IPS DF 4.7 (cell line): Measurements from ENCODE around the gene MCF2L.
"Not testable (repeated sequence)": the region's sequence is repeated elsewhere in the genome, so short reads cannot be mapped to it uniquely, and the experiment has no call there.

Source experiments
- DNase-seq: peaks from one replicate; pipeline ENCODE4 v3.0.0-alpha.2; 2013; ENCODE audit warnings: low spot score; ENCODE audit errors: extremely low read depth

The MCF2L gene

DNA sequence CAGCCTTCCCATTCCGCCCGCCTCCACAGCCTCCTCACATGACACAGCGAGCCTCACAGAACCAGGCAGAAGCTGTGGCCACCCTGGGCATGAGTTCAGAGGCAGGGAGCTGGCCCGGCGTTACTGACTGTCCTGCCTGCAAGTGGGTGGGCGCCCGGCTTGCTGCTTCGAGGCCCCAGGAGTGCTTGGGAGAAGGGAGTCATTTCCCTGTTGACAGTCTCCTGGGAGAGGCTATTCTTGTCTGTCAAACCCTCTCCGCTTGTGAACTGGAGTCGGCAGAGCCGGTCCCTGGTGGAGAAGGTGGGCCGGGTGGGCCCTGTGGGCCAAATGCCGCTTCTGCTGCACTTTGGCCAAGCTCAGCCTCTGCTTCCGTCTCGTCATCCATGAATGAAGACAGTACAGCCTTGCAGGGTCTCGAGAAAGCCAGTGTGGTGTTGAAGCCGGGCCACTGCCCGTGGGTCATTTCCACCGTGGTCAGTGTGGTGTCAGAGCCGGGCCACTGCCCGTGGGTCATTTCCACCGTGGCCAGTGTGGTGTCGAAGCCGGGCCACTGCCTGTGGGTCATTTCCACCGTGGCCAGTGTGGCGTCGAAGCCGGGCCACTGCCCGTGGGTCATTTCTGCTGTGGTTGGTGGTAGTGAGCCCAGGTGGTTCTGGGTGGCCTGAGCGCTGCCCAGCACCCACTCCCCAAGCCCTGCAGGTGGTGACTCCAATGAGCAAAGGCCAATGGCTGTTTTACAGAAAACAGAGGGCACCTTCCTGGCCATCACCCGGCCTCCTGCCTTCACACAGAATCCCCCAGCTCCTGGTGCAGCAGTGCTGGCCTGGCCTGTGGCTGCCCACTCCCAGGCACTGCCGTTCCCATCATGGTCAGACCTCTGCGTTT lies 123.1 kb downstream of the MCF2L start:
- DNase-seq: no peak

DNA sequence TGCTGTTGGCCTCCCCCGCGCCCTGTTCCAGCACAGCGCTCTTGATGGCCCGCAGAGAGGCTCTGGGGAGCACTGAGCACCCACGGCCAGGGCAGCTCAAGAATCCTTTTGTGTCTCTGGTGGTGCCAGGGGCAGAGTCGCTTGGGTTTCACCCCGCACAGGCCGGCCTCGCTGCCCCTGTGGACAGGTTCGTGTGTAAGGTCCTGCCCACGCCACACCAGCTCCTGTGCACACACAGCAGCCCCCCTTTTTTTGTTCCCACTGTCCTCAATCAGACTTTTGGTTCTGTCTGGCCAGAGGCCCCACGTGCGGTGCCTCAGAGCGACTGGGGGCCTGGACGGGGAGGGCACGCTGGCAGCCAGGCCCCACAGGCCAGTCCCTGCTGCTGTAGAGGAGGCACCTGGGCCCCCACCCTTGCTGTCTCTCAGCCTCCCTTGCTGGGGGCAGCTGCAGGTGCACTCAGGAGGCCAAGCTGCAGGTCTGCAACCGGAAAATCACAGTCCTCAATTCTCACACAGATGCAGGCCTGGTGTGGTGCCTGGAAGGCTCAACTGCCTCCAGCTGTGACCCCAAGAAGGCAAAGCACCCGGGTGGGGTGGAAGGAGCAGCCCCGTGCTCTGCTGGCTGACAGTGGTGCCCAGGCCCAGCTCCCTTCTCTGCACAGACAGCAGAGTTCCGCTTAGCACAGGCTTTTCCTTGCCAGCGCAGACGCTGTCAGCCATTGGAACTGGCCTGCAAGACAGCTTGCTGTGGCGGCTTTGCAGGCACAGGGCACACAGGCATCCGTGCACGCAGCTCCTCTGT lies 124.0 kb downstream of the MCF2L start:
- DNase-seq: no peak

DNA sequence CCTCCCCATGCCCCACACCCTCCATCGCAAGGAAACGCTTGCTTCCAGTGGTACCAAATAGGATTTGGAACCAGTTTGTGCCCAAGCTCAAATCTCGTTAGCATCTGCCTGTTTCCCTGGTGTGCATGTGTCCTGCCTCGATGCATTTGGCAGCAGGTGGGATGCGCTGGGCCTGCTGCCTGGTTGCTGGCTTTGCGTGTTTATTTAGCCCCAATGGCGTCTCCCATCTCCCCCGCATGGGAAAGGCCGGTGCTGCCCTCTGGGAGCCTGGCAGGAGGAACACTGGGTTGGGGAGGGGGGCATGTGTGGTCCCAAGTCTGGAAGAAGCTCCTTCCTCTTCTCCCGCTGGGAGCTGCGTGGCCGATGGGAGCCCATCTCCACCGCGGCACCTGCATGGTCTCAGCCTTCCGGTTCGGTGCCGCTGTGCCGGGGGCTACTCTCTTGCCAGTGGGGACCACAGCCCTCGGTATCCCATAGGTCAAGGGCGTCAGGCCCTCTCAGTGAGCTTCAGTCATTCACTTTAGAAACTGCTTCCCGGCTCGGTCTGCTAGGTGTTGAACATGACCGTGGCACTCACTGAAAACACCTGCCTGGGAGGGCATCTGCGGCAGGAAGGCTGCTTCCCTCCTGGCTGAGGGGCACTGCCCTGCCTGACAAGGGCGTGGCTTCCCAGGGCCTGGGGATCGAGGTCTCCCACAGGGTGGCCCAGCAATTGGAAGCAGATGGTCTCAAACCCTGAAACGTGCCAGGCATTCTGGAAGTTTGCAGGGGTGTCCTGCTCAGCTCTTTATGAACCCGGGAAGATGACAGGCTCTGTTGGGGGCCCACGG lies 124.8 kb downstream of the MCF2L start:
- no peak for DNase-seq

DNA sequence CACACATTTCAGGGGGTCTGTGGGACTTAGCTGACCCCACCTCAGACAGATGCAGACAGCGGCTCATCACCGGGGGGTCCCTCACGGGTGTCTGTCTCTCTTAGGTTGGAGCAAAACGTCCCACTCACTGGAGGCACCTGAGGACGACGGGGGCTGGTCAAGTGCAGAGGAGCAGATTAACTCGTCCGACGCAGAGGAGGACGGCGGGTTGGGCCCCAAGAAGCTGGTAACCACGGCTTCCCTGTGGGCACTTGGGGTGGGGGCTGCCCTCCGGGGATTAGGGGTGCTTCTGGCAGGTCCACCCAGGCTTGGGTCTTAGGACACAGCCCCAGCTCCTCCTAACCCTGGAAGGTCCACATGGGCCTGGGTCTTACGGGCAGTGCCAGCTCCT lies 125.4 kb downstream of the MCF2L start:
- DNase-seq: no peak

DNA sequence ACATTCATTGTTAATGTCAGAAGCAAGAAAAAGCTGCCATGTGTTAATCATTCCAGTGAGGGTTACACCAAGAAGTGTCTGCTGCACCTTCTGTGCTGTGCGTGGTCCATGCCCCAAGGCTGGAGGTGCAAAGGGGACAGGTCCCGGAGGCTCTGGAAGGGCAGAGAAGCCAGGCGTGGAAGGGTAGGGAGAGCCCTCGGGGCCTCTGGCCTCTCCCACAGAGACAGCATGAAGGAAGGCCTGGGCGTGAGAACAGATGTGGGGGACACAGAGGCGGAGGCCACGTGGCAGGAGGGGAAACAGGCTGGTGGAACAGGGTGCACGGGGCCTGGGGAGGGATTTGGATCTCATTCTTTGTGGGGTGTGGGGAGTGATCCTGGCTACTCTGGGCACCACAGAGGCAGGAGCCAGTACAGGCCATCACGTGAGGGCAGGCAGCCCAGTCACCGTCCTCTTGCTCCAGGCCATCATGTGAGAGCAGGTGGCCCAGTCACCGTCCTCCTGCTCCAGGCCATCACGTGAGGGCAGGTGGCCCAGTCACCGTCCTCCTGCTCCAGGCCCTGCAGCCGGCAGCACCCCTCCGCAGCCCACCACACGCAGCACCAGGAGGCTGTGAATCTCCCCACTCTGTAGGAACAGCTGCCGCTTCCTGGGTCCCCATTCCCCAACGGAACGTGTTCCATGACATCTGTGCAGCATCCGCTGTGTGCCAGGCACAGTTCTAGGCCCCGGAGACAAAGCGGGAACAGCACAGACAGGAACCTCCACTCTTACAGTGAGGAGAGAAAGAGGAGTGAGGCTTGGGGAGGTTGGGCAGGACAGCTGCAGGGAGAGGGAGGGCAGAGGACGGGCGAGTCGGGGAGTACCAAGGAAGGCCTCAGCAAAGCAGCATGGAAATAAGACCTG lies 126.4 kb downstream of the MCF2L start:
- DNase-seq: no peak

DNA sequence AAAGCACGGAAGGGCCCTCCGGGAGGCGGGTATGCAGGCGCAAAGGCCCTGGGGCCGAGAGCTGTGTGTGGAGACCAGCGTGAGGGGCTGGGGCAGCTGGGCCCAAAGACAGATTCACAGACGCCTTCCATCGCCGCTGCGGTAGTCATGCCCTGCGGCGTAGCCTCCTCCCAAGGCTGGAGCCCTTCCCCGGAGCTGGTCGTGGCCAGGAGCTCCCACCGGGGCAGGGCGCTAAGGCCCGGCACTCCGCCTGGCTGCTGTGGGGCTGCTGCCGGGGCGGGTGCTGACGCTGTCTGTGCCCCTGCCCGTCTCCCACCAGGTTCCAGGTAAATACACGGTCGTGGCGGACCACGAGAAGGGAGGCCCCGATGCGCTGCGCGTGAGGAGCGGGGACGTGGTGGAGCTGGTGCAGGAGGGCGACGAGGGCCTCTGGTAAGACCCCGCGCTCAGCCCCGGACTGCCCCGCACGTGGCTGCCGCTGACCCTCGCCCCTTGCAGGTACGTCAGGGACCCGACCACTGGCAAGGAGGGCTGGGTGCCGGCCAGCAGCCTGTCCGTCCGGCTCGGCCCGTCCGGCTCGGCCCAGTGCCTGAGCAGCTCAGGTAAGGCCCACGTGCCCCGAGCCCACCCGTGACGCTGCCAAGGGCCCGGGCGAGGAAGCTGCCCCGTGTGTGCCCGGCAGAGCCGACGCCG lies 127.2 kb downstream of the MCF2L start:
- no peak for DNase-seq

DNA sequence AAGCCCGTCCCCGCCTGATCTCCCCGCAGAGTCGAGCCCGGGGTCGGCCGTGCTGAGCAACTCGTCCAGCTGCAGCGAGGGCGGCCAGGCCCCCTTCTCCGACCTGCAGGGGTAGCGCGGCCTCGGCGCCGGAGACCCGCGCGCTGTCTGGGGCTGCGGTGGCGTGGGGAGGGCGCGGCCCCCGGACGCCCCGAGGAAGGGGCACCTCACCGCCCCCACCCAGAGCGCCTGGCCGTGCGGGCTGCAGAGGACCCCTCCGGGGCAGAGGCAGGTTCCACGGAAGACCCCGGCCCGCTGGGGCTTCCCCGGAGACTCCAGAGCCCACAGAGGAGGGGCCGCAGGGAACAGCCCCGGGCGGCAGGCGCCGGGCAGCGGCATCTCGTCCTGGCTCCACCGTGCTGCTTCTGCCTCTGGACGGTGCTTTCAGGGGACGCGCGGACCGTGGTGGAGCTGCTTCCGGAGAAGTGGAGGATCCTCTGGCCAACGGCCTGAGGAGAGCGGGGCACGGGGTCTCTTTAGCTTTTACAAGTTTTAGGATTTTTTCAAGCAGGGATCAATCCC lies 127.8 kb downstream of the MCF2L start:
- no peak for DNase-seq

DNA sequence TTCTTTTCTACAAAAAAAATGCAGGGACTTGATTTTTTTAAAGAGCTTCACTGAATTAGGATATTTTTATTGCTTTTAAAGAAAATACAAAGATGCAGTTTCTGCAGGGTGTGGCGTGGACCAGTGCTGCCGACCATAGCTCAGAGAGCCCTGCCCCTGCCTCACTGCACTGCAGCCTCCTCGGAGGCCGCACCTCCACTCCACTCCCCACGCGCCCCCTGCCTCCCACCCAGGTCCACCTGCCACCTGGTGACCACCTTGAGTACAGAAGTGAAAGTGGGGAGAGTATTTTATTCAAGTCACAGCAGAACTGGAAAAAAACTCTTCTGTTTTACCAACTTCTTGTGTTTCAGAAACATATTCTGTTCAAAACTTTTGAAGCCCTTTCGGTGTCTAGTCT lies 128.6 kb downstream of the MCF2L start:
- no peak for DNase-seq

DNA sequence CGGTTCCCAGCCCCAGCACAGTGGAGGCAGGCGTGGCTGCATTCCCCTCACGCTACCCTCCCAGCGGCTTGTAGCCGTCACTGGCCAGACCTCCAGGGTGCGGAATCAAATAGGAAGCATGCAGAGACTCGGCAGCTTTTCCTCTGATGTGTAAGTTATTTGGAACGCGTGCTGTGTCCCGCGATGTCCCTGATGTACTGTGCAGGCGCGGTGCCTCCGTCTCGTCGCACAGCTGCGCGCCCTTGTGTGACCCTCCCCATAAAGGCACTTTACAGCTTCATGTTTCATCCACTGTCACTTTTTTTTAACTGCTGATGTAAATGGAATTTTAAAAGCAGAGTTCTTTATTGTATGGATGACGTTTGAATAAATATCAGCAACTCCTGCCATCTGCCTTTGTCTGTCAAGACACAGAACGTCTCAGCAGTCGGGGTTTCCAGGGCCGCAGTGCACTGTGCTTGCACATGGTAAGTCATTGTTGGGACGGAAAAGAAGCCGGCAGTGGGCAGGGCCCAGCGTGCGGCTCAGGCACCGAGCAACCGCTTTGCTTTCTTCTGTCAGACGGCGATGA lies 129.2 kb downstream of the MCF2L start:
- DNase-seq: no peak

DNA sequence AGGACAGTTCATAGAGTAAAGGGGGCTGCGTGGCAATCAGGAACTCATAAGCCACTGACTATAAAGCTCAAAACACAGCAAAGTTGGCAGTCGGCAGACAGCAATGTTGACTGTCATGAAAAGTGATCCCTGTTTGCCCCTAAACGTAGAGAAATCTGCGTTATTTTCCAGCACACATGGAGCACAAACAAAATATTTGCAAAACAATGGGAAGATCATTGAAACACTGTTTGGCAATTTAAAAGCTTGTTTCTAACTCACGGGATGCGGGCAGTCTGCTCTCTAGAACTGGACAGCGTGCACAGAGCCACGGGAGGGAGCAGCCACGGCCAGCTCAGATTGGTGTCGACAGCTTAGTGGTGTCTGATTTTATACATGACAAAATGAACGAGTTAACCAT lies 130.1 kb downstream of the MCF2L start:
- no peak for DNase-seq

DNA sequence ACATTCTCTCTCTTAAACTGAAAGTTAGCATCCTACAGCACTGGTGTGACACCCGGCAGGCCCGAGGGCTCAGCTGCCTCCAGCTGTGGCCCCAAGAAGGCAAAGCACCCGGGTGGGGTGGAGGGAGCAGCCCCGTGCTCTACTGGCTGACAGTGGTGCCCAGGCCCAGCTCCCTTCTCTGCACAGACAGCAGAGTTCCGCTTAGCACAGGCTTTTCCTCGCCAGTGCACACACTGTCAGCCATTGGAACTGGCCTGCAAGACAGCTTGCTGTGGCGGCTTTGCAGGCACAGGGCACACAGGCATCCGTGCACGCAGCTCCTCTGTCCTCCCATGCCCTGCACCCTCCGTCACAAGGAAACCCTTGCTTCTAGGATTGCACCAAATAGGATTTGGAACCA lies 133.3 kb downstream of the MCF2L start:
- not testable (repeated sequence) for DNase-seq

DNA sequence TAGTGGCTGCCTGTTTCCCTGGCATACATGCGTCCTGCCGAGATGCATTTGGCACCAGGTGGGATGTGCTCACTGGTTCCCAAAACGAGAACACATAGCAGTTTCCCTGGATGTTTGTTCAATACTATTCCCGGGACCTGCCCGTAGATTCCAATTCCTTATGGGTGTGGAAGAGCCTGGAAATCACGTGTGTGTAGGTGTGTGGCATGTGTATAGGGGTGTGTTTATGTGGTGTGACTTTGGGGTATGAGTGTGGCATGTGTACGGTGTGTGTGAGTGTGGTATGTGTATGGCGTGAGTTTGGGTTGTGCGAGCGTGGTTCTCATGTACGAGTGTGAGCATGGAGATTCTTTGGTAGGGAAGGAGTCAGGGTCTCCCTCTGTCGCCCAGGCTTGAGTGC lies 133.7 kb downstream of the MCF2L start:
- no peak for DNase-seq

DNA sequence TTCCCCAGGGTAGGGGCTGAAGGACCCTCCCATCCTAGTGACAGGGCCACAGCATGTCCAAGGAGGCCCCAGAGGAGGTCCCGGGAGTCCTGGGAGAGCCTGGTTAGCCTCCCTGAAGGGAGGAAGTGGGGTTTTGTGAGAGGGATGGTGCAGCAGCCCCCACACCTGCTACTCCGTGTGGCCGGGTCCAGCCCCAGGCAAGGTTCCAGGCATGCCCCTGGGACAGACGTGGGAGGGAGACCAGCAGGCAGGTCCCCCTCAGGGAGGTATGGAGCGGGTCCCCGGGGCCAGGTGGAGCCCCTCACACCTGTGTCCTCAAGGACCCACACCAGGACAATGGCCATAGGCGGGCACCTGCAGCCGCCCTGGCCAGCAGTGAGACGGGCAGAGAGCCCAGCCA lies 134.6 kb downstream of the MCF2L start:
- no peak for DNase-seq

DNA sequence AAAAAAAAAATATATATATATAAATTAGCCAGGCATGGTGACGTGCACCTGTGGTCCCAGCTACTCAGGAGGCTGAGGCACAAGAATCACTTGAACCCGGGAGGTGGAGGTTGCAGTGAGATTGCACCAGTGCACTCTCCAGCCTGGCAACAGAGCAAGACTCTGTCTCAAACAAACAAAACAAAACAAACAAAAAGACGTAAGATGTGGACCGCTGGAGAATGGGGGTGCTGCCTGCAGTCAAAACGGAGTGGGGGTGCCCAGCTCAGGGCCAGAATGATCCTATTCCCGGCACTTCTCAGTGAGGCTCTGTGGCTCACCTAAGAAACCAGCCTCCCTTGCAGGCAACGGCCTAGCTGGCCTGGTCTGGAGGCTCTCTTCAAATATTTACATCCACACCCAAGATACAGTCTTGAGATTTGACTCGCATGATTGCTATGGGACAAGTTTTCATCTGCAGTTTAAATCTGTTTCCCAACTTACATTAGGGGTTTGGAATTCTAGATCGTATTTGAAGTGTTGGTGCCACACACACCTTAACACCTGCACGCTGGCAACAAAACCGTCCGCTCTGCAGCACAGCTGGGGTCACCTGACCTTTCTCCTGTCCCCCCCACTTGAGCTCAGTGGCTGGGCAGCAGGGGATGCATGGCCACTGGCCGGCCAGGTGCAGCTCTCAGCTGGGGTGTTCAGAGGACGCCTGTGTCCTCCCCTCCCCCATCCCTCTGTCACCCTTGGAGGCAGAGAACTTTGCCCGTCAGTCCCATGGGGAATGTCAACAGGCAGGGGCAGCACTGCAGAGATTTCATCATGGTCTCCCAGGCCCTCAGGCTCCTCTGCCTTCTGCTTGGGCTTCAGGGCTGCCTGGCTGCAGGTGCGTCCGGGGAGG lies 136.3 kb downstream of the MCF2L start, which contains the start of gene F7:
Gene F7 (plus strand): TSS at position 760 of the 889 bp plus-strand sequence. CDS start 51 bp downstream, at position 811.
- DNase-seq: no peak

DNA sequence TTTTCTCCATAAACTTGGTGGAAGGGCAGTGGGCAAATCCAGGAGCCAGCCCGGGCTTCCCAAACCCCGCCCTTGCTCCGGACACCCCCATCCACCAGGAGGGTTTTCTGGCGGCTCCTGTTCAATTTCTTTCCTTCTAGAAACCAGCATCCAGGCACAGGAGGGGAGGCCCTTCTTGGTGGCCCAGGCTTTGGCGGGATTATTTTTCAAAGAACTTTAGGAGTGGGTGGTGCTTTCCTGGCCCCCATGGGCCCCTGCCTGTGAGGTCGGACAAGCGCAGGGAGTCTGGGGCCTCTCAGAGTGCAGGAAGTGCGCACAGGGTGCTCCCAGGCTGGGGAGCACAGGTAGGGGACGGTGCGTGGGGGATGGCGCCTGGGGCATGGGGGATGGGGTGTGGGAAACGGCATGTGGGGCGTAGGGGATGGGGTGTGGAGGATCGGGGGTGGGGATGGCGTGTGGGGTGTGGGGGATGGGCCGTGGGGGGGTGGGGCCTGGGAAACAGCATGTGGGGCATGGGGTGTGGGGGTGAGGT lies 137.0 kb downstream of the MCF2L start:
- no peak for DNase-seq

DNA sequence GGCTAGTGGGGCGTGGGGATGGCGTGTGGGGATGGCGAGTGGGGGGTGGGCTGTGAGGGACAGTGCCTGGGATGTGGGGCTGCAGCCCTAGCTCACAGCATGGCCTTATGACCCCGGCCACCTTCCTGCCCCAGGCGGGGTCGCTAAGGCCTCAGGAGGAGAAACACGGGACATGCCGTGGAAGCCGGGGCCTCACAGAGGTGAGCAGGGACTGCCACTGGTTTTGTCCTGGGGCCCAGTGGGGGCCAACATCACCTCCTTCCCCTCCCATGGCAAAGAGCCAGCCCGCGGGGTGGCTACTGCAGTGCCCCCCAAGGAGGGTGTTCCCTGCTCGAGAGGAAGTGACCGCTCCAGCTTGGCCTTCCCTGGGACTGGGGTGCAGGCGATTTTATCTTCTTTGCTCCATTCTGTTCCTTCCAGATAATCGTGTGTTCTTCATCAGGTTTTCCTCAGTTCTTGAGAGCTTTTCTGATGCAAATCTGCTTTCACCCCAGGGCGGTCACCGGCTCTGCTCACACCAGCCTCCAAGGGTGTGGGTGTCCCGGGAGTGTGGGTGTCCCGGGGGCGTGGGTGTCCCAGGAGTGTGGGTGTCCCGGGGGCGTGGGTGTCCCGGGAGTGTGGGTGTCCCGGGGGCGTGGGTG lies 137.8 kb downstream of the MCF2L start:
- DNase-seq: no peak

DNA sequence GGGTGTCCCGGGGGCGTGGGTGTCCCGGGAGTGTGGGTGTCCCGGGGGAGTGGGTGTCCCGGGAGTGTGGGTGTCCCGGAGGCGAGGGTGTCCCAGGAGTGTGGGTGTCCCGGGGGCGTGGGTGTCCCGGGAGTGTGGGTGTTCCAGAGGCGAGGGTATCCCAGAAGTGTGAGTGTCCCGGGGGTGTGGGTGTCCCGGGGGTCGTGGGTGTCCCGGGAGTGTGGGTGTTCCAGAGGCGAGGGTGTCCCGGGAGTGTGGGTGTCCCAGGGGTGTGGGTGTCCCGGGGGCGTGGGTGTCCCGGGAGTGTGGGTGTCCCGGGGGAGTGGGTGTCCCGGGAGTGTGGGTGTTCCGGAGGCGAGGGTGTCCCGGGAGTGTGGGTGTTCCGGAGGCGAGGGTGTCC lies 139.5 kb downstream of the MCF2L start:
- not testable (repeated sequence) for DNase-seq
